ENCODE measurements around the gene PCDHB11.
"Not testable (repeated sequence)": the region's sequence is repeated elsewhere in the genome, so short reads cannot be mapped to it uniquely, and the experiment has no call there.

DNA sequence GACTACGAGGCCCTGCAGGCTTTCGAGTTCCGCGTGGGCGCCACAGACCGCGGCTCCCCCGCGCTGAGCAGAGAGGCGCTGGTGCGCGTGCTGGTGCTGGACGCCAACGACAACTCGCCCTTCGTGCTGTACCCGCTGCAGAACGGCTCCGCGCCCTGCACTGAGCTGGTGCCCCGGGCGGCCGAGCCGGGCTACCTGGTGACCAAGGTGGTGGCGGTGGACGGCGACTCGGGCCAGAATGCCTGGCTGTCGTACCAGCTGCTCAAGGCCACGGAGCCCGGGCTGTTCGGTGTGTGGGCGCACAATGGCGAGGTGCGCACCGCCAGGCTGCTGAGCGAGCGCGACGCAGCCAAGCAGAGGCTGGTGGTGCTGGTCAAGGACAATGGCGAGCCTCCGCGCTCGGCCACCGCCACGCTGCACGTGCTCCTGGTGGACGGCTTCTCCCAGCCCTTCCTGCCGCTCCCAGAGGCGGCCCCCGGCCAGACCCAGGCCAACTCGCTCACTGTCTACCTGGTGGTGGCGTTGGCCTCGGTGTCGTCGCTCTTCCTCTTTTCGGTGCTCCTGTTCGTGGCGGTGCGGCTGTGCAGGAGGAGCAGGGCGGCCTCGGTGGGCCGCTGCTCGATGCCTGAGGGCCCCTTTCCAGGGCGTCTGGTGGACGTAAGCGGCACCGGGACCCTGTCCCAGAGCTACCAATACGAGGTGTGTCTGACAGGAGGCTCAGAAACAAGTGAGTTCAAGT is 15.1 kb upstream of the PCDHB11 start:
- not testable (repeated sequence) for TF ChIP-seq EZH2 (IDR thresholded peaks at IDR 0.05; ENCODE audit: low read length, missing control alignments); CTCF (conservative IDR thresholded peaks at IDR 0.05 in 1 of 2, IDR thresholded peaks at IDR 0.05 in 1 of 2; ENCODE audit: low read depth in 1 of 2, low read length in 2 of 2)

Data from fibroblast of lung (primary cell).